K562 (cell line): Measurements from ENCODE around the gene WDR17. TPM values are rescaled to one million over a fixed set of nuclear protein-coding genes. Genes with fewer than 3 reads are reported as not detected.

ENCODE experiments used
- ATAC-seq: fragments of 200-7000 bp; cut with Tn5 transposase; 3 replicates; pipeline ENCODE4 v1.9.1; 2020; ENCODE audit warnings: moderate library complexity
- BruUV-seq: library from RNA; stranded (reverse); fragments of 400-500 nt; replicated peaks from 2 replicates; lab custom pipeline; 2021; lab: Mats Ljungman, UMichigan
- CTCF ChIA-PET: fragments of 300-600 bp; formaldehyde crosslinking; extraction: SDS; loops from one replicate; lab custom pipeline; 2021; ENCODE audit warnings: low intra/inter-chr PET ratio; lab: Yijun Ruan, JAX
- POLR2A ChIA-PET: fragments of 300-600, 350-650 bp; sonication (Branson Sonifier 250); formaldehyde crosslinking; extraction: SDS; loops from one replicate; lab custom pipeline; 2021; ENCODE audit warnings: antibody characterized with exemption, inconsistent platforms; lab: Yijun Ruan, JAX
- DNase-seq, 4 experiments: peaks; one replicate each; pipeline versions ENCODE4 v3.0.0 to v3.0.0-alpha.2; 2011 to 2018; ENCODE audit warnings: low spot score in 3 of 4, mixed read lengths in 3 of 4; ENCODE audit errors: extremely low read depth in 1 of 4
- FAIRE-seq: peaks from 2 replicates; lab custom pipeline; 2011; peaks lifted over from hg19 to GRCh38; lab: Jason Lieb, UNC
- H2AFZ ChIP-seq: 2 replicates; pipeline ENCODE4 v1.6.0; 2011; ENCODE audit warnings: low read depth, low read length, control low read depth, inconsistent platforms
- H3K27ac ChIP-seq: fragments of 200-600 bp; 3 replicates; pipeline ENCODE4 v1.8.0; 2011; ENCODE audit warnings: low read depth, mild to moderate bottlenecking, control low read depth, inconsistent platforms, low read length, moderate library complexity, mixed read lengths; ENCODE audit errors: extremely low read depth
- H3K27me3 ChIP-seq, 2 experiments: fragments of 300-600 bp in 1 of 2; 2 replicates in 1 of 2; 3 replicates in 1 of 2; pipeline versions ENCODE4 v1.6.0 to v1.8.0; 2011; ENCODE audit warnings: inconsistent platforms in 2 of 2, low read length in 2 of 2, mild to moderate bottlenecking in 1 of 2, mixed read lengths in 1 of 2, moderate library complexity in 1 of 2; ENCODE audit not compliant: control insufficient read depth in 2 of 2, insufficient read depth in 2 of 2
- H3K36me3 ChIP-seq: fragments of 300-600 bp; 3 replicates; pipeline ENCODE4 v1.8.0; 2011; ENCODE audit warnings: mild to moderate bottlenecking, low read length, inconsistent platforms; ENCODE audit not compliant: control insufficient read depth, insufficient read depth
- H3K4me1 ChIP-seq, 2 experiments: fragments of 200-600 bp in 1 of 2; replicated peaks in 1 of 2; 2 replicates in 1 of 2; 3 replicates in 1 of 2; pipeline versions ENCODE4 v1.5.1 to v1.8.0; 2011; ENCODE audit warnings: inconsistent platforms in 2 of 2, low read length in 2 of 2, mild to moderate bottlenecking in 1 of 2, mixed read lengths in 1 of 2, moderate library complexity in 1 of 2; ENCODE audit not compliant: control insufficient read depth in 2 of 2, insufficient read depth in 2 of 2
- H3K4me2 ChIP-seq: 2 replicates; pipeline ENCODE4 v1.6.1; 2011; ENCODE audit warnings: low read length, control low read depth, inconsistent platforms, mixed read lengths; ENCODE audit not compliant: insufficient read depth
- H3K4me3 ChIP-seq: fragments of 200-600 bp; sonication (generic), shearing (Covaris generic); 2 replicates; pipeline ENCODE4 v1.5.1; 2016; ENCODE audit warnings: control low read depth, inconsistent platforms
- H3K79me2 ChIP-seq: fragments of 200-600 bp; 3 replicates; pipeline ENCODE4 v1.8.0; 2011; ENCODE audit warnings: low read length, inconsistent platforms; ENCODE audit not compliant: control insufficient read depth, insufficient read depth
- H3K9ac ChIP-seq, 2 experiments: 2 replicates each; pipeline versions ENCODE4 v1.6.0 to v1.6.1; 2011; ENCODE audit warnings: low read depth in 2 of 2, low read length in 2 of 2, control low read depth in 1 of 2, inconsistent platforms in 1 of 2, mild to moderate bottlenecking in 1 of 2, mixed read lengths in 1 of 2; ENCODE audit not compliant: insufficient read depth in 1 of 2
- H3K9me1 ChIP-seq: one replicate; pipeline ENCODE4 v1.6.0; 2011; ENCODE audit warnings: inconsistent platforms, mild to moderate bottlenecking, low read length, moderate library complexity; ENCODE audit not compliant: control insufficient read depth, insufficient read depth
- H3K9me3 ChIP-seq: replicated peaks from 2 replicates; pipeline ENCODE4 v1.5.1; 2011; ENCODE audit warnings: low read depth, low read length, inconsistent platforms; ENCODE audit not compliant: control insufficient read depth, insufficient read depth
- H4K20me1 ChIP-seq: replicated peaks from 2 replicates; pipeline ENCODE4 v1.6.1; 2011; ENCODE audit warnings: low read length, inconsistent platforms, mixed read lengths; ENCODE audit not compliant: control insufficient read depth, insufficient read depth
- CREM ChIP-seq: IDR thresholded peaks from 2 replicates; pipeline ENCODE4 v1.6.1; 2014; ENCODE audit warnings: antibody characterized with exemption, low read depth
- KLF16 ChIP-seq: IDR thresholded peaks from 2 replicates; pipeline ENCODE4 v1.6.1; 2016; ENCODE audit warnings: antibody characterized with exemption
- MCM3 ChIP-seq: fragments of 450-650 bp; IDR thresholded peaks from 2 replicates; pipeline ENCODE4 v1.6.1; 2016
- RBM17 ChIP-seq: fragments of 200-400 bp; formaldehyde crosslinking; IDR thresholded peaks from 2 replicates; pipeline ENCODE4 v1.6.1; 2017; ENCODE audit warnings: low read depth, mild to moderate bottlenecking, low read length, borderline replicate concordance
- RNF2 ChIP-seq: sonication (generic); IDR thresholded peaks from 2 replicates; pipeline ENCODE4 v1.6.1; 2016
- SIN3B ChIP-seq: fragments of 450-650 bp; IDR thresholded peaks from 2 replicates; pipeline ENCODE4 v1.6.1; 2017; ENCODE audit warnings: low read depth, mild to moderate bottlenecking, moderate library complexity
- SLC30A9 ChIP-seq: fragments of 250-450 bp; sonication (Bioruptor Pico); IDR thresholded peaks from 2 replicates; pipeline ENCODE4 v1.8.0; 2022; ENCODE audit warnings: mild to moderate bottlenecking, moderate library complexity
- ZNF668 ChIP-seq: fragments of 250-450 bp; sonication (Bioruptor Pico); IDR thresholded peaks from 2 replicates; pipeline ENCODE4 v1.8.0; 2022; ENCODE audit warnings: mild to moderate bottlenecking, inconsistent platforms
- WGBS: fragments of 100-300 bp; shearing (Covaris generic); methylation state at CpG from one replicate; pipeline ENCODE4 v1.1.6; 2016; ENCODE audit warnings: low coverage, mixed read lengths; ENCODE audit not compliant: insufficient coverage; ENCODE audit errors: missing lambda C conversion rate; 5-methylcytosine and 5-hydroxymethylcytosine counted together
- in situ Hi-C: fragments of 300-500 bp; cut with MboI; formaldehyde crosslinking; loops from 4 replicates; pipeline ENCODE4 v1.15.0; 2018; ENCODE audit warnings: inconsistent platforms, mixed read lengths
- intact Hi-C: fragments of 100-400 bp; cut with micrococcal nuclease; formaldehyde crosslinking; loops from 2 replicates; pipeline ENCODE4 v1.14.2; 2022
- polyA plus RNA-seq, 8 experiments: library from polyadenylated mRNA; depleted of rRNA in 4 of 8; stranded (reverse) in 5 of 8; unstranded in 3 of 8; fragments of >200 nt; fragmentation: Nextera tagmentation in 2 of 8; fragmentation: Illumina TruSeq in 1 of 8; extraction: Ambion mirVana in 2 of 8; extraction: Trizol in 1 of 8; gene quantifications; 2 replicates each; pipeline versions ENCODE4 v1.2.1 to v1.2.3, GENCODE V29; 2011 to 2014; ENCODE audit warnings: inconsistent platforms in 1 of 8, missing spikeins in 1 of 8
- total RNA-seq, 7 experiments: library from RNA; depleted of rRNA in 6 of 7; stranded (reverse); fragments of >200 nt in 6 of 7; fragmentation: Illumina TruSeq in 2 of 7; extraction: Trizol in 2 of 7; gene quantifications; 2 replicates each; pipeline versions ENCODE4 v1.2.1 to v1.2.3, GENCODE V29; 2011 to 2021; ENCODE audit warnings: low replicate concordance in 1 of 7
- TF ChIP-seq, protein P1 (sequence below): fragments of 450-650 bp; IDR thresholded peaks from 2 replicates; pipeline ENCODE4 v1.6.1; 2018; ENCODE audit warnings: mild to moderate bottlenecking, low read depth; ENCODE audit not compliant: partially characterized antibody

Gene WDR17
- total and polyA plus RNA-seq, 9 of the 15 experiments (the other 6 are each of a cell fraction or from before 2014, with no cell fraction given) = 0.04 to 0.07 TPM; not detected in 7

GRCh38 chr4:176142253-176142652 lies 76.6 kb downstream of the WDR17 start:
- H3K79me2 ChIP-seq = no peaks in the 10 kb centered on the region
- H3K4me1 ChIP-seq = no peaks in the 10 kb centered on the region
- TF ChIP-seq CREM (no peak), SIN3B (no peak), RBM17 (no peak), RNF2 (no peak), KLF16 (no peak), ZNF668 (CRISPR knock-in tag) (no peak), SLC30A9 (CRISPR knock-in tag) (no peak), MCM3 (no peak)
- TF ChIP-seq, protein P1, sequence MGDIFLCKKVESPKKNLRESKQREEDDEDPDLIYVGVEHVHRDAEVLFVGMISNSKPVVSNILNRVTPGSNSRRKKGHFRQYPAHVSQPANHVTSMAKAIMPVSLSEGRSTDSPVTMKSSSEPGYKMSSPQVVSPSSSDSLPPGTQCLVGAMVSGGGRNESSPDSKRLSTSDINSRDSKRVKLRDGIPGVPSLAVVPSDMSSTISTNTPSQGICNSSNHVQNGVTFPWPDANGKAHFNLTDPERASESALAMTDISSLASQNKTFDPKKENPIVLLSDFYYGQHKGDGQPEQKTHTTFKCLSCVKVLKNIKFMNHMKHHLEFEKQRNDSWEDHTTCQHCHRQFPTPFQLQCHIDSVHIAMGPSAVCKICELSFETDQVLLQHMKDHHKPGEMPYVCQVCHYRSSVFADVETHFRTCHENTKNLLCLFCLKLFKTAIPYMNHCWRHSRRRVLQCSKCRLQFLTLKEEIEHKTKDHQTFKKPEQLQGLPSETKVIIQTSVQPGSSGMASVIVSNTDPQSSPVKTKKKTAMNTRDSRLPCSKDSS = no peak
- TF ChIP-seq, all 486 proteins: peak for 0
- no peak overlapping the region for H3K4me2 ChIP-seq
- H3K27ac ChIP-seq = no peak overlapping the region
- no peaks in the 10 kb centered on the region for H3K27me3 ChIP-seq
- no peak for ATAC-seq
- POLR2A ChIA-PET = no interaction called here
- no peaks in the 10 kb centered on the region for H3K36me3 ChIP-seq
- in situ Hi-C loops = no loop called here
- no peaks in the 10 kb centered on the region for H3K9me1 ChIP-seq
- no peak overlapping the region for H3K9ac ChIP-seq
- intact Hi-C loops = no loop called here
- BruUV-seq = no TSS peak
- no peak for DNase-seq
- H3K9me3 ChIP-seq = no peaks in the 10 kb centered on the region
- WGBS = 0% methylated on average over 2 of the region's 2 CpGs
- H2AFZ ChIP-seq = no peak overlapping the region
- CTCF ChIA-PET = no interaction called here
- FAIRE-seq = no peak
- H3K4me3 ChIP-seq = no peak overlapping the region
- no peaks in the 10 kb centered on the region for H4K20me1 ChIP-seq
